C4-2B (cell line): ENCODE results near the gene MCF2L2.
"Not testable (repeated sequence)": the region's sequence is repeated elsewhere in the genome, so short reads cannot be mapped to it uniquely, and the experiment has no call there.

Experiments used
- ZFX ChIP-seq: fragments of 450-650 bp; IDR thresholded peaks from 2 replicates; pipeline ENCODE4 v1.6.1; 2017
- TF ChIP-seq, protein P1 (sequence below): fragments of 450-650 bp; conservative IDR thresholded peaks from 2 replicates; pipeline ENCODE4 v1.5.1; 2017; ENCODE audit warnings: mild to moderate bottlenecking

DNA sequence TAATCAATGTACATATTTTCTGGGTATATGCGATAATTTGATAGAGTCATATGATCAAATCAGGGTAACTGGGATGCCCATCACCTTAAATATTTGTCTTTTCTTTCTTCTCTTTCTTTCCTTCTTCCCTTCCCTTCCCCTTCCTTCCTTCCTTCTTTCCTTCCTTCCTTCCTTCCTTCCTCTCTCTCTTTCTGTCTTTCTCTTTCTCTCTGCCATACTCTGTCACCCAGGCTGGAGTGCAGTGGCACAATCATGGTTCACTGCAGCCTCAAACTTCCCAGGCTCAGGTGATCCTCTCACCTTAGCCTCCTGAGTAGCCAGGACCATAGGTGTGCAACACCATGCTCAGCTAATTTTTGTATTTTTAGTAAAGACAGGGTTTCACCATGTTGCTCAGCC lies 47.3 kb upstream of the MCF2L2 start:
- TF ChIP-seq, protein P1, sequence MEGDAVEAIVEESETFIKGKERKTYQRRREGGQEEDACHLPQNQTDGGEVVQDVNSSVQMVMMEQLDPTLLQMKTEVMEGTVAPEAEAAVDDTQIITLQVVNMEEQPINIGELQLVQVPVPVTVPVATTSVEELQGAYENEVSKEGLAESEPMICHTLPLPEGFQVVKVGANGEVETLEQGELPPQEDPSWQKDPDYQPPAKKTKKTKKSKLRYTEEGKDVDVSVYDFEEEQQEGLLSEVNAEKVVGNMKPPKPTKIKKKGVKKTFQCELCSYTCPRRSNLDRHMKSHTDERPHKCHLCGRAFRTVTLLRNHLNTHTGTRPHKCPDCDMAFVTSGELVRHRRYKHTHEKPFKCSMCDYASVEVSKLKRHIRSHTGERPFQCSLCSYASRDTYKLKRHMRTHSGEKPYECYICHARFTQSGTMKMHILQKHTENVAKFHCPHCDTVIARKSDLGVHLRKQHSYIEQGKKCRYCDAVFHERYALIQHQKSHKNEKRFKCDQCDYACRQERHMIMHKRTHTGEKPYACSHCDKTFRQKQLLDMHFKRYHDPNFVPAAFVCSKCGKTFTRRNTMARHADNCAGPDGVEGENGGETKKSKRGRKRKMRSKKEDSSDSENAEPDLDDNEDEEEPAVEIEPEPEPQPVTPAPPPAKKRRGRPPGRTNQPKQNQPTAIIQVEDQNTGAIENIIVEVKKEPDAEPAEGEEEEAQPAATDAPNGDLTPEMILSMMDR: not testable (repeated sequence)
- TF ChIP-seq ZFX: not testable (repeated sequence)
